NCI-H446 treated with DMSO at 0.1 percent for 48 hours (cell line): Measurements from ENCODE around the gene DHCR24.

ENCODE experiments used
- DNase-seq: peaks from one replicate; lab custom pipeline; 2025; lab: John Stamatoyannopoulos, UW

DHCR24 gene

DNA sequence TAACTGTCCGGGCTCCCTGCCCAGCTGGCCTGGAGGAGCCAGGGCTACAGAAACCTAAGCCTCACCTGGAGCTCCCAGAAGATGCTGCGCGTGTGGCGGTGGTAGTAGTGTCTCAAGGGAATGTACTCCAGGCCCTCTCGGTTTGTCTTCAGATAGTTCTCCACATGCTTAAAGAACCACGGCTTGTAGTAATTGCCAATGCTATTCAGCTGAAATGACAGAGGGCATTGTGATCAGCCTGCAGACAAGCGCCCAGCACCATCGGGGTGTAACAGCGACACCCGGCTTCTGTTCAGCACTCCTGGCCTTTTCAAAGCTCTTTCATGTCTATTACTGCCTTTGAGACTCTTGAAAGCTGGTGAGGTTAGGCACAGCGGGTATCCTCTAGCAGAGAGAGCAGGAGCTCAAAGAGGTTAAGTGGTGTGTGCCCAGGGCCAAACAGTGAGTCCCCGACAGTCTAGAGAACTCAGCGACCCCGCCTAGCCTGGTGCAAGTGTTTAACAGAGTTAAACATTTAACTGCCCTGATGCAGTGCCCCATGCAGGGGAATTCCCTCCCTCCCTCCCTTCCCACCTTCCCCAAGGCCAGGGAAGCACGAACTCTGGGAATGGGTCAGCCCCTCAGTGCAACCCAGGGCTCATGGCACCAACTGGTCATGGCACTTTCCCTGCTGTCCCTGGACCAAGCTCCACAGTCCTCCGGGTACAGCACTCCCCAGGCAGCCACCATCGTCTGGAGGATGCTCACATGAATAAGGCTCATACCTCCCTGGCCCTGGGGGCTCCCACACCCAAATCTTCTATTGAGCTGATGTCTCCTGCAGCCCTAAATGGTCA is 21.5 kb downstream of the DHCR24 start:
- no peak for DNase-seq

DNA sequence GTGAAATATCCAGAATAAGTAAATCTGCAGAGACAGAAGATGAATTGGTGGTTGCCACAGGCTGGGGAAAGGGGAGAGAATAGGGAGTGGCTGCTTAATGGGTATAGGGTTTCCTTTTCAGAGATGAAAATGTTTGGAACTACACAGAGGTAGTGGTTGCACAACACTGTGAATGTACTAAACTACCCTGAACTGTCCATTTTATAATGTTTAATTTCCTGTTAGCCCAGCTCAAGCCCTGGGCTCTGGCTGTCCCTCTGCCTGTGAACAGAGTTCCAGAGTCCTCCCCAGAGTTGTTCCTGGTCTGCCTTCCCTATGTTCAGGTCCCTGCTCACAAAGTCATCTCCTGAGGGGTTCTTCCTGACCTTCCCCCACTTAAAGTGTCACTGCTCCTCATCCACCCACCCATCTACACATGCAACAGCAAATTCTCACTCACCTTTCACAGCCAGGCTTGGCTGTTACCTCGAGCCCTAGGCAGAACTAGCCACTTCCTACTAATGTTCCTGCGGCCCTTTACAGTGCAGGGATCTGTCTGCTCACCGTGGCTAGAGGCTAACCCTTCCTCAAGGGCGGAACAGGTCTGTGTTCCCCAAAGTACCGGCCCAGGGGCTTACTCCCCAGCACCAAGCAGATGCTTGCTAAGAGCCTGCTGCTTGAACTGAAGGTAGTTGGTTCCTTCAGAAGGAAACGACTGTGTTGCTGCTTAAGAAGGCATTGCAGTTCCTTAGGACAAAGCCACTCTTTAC is 22.4 kb downstream of the DHCR24 start:
- DNase-seq, result no peak

GRCh38 chr1:54863267-54863665 is 23.7 kb downstream of the DHCR24 start:
- no peak for DNase-seq

GRCh38 chr1:54861070-54861761 is 25.8 kb downstream of the DHCR24 start:
- DNase-seq, result no peak

GRCh38 chr1:54859700-54860391 is 27.1 kb downstream of the DHCR24 start:
- no peak for DNase-seq

GRCh38 chr1:54857746-54858561 is 29.0 kb downstream of the DHCR24 start:
- DNase-seq, result no peak

DNA sequence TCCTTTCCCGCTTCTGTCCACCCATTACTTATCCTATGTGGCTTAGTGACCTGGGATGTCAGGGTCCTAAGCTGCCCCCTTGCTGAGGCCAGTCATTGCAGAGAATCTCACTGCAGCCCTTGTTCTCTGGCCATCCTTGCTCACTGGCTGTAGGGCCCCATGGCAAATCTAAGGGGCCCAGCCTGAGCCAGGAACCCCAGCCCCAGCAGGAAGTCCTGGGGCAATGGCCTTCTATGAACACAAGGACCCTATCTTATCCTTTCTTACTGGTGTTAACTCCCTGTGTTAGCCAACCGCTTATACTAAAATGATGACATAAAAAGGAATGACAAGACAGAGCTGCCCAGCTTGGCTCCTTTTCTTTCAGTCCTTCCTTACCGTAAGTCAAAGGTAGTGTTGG is 29.9 kb downstream of the DHCR24 start:
- DNase-seq, result no peak

GRCh38 chr1:54854381-54855020 is 32.5 kb downstream of the DHCR24 start:
- DNase-seq, result no peak

DNA sequence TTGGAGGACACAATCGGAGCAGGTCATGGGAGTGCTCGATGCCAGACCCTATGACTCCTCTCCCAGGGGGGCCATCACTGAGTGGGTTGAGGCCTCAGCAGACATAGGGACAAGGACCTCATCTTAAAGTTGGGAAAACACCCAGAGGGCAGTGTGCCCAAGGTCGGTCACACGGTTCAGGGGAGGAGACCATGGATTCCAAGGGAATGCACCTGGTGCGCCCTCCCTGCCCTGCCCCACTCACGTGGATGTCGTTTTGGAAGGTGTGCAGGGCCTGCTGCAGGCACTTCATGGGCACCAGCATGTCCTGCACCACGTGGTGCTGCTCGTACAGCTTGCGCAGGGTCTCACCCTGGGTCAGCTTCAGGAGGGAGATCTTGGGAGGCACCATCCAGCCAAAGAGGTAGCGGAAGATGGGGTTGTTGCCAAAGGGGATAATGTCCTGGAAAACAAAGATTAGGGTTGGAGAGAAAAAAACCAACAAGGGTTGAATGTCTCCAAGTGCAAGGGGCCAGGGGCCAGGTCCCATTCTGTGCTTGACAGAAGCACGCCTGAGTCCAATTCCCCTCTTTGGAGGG is 33.1 kb downstream of the DHCR24 start:
- no peak for DNase-seq

DNA sequence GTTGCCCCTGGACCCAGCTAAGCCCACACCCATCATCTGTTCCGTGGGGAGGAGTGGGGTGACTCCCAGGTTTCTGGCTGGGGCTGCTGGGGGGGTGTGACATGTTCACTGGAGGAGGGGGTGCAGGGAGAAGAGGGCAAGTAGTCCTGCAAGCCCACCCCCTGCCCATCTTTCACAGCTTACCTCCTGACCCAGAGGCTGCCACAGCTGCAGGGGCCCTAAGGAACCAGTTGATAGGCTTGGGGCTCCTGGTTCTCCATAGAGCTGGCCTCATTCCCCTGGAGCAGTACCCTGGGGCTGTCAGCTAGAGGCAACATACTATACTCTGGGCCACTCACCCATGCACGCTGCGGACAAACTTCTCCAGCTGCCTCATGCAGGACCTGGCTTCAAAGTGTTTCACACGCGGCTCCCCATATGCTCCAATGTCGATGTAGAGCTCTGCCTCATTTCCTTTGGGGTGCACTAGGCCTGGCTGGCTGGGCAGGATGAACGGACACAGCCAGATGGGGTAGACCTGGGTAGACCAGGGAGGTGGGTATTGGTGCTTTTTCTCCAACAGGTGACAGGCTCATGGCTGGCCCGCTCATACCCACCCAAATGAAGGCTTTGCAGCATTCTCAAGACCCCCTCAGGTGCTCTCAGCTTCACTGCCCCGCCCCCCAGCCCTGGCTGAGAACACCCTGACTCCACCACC is 33.8 kb downstream of the DHCR24 start:
- no peak for DNase-seq

DNA sequence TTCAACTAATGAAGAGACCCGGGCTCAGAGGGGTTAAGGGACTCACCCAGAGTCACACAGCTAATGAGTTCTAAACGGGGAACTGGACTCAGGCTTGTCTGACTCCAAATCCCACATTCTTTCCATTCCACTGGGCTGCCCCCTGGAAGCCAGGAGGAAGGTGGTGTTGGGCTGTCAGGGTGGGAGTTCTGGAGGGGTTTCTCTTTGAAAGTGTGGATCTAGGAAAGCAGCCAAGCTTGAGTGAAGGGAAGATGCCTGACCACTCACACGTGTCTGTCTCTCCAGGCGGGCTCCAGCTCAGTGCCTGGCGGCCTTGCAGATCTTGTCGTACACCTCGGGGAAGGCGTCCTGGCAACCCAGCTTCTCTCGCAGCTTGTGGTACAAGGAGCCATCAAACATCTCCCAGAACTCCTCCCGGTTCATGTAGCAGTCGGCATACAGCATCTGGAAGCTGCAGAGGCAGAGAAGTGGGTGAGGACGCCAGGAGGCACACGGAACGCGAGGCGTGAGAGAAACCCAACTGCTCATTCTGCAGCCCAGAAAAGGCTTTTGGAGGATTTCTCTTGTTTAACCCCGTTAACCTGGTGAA is 35.0 kb downstream of the DHCR24 start:
- no peak for DNase-seq

GRCh38 chr1:54851406-54851805 is 35.6 kb downstream of the DHCR24 start:
- DNase-seq, result no peak

GRCh38 chr1:54850737-54851136 is 36.3 kb downstream of the DHCR24 start:
- DNase-seq, result no peak

DNA sequence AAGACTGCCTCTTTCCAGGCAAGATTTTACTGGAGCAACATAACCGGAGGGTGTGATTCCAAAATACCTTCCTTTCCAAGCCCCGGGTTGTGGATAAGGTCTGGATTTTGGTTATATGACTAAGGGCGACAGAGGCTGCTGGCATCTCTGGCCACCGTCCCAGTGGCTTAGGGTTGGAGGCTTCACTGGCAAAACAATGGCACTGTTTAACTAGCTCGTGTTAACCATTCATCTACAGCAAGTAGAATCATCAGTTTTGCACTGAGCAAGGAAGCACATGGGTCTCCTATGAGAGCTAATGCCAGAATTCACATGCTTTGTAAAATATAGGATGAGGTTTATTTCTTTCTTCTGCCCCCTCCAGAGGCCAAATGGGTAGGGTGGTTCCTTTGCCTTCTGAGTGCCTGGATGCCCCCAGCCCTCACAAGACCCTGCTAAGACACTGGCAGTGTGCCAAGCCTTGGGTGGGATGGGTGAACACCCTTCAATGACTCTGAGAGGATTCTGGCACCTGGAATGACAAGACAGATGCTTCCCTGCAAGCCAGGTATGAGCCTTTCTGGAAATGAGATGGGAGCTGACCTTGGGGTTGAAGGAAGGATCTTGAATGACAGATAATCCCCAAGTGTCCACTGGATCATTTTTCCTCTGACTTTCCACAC is 36.8 kb downstream of the DHCR24 start:
- DNase-seq, result no peak

- no peak for DNase-seq
Measured at GRCh38 chr1:54849219-54850068, 37.6 kb downstream of the DHCR24 start.

- no peak for DNase-seq
Measured at GRCh38 chr1:54848134-54848948, 38.7 kb downstream of the DHCR24 start.

DNA sequence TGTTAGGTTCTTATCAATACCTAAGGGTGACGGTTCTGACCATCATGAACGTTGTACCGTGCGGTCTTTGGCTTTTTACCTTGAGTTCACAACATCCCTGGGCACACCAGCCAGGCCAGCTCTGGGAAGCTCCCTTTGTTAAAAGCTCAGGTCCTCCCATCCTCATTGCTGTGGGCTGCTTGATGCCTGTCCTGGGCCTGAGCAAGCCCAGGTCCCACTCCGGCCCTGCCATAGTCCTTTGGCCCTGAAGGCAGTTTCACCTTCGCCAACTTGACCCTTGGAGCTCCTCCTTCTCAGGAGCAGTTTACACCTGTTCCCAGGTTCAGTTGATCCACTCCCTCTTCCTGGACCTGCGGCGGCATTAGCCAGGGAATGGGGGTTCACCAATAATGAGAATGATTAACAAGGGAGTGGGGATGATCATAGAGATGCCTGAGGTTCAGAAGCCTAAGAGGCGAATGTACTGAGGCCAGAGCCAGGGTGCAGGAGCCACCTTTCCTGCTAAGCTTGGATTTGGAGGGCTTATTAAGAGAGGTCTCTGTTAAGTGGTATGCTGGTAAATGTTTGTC is 40.2 kb downstream of the DHCR24 start:
- no peak for DNase-seq
